Measurements from ENCODE around the gene GSTCD.
"Not testable (repeated sequence)": the region's sequence is repeated elsewhere in the genome, so short reads cannot be mapped to it uniquely, and the experiment has no call there.

The GSTCD gene

GRCh38 chr4:105805501-105806120, 97.0 kb downstream of the GSTCD start:
- DNase-seq (ENCODE audit: low read depth in 2 of 2), result no peak

GRCh38 chr4:105807496-105807895, 98.9 kb downstream of the GSTCD start:
- no peak for DNase-seq (ENCODE audit: low read depth in 2 of 2)

GRCh38 chr4:105808030-105808749, 99.6 kb downstream of the GSTCD start:
- no peak for DNase-seq (ENCODE audit: low read depth in 2 of 2)

GRCh38 chr4:105808750-105809041, 100.1 kb downstream of the GSTCD start:
- no peak for DNase-seq (ENCODE audit: low read depth in 2 of 2)

GRCh38 chr4:105815701-105816100, 107.1 kb downstream of the GSTCD start:
- DNase-seq (ENCODE audit: low read depth in 2 of 2), result no peak

GRCh38 chr4:105822061-105822460, 113.5 kb downstream of the GSTCD start:
- DNase-seq (ENCODE audit: low read depth in 2 of 2), result no peak

- DNase-seq (ENCODE audit: low read depth in 2 of 2), result no peak
Measured at GRCh38 chr4:105828074-105828473, 119.5 kb downstream of the GSTCD start.

GRCh38 chr4:105831189-105831588, 122.6 kb downstream of the GSTCD start:
- DNase-seq (ENCODE audit: low read depth in 2 of 2), result no peak

GRCh38 chr4:105835177-105835576, 126.6 kb downstream of the GSTCD start:
- no peak for DNase-seq (ENCODE audit: low read depth in 2 of 2)

GRCh38 chr4:105836537-105836936, 128.0 kb downstream of the GSTCD start:
- no peak for DNase-seq (ENCODE audit: low read depth in 2 of 2)

GRCh38 chr4:105837037-105837436, 128.5 kb downstream of the GSTCD start:
- DNase-seq (ENCODE audit: low read depth in 2 of 2), result no peak

GRCh38 chr4:105838082-105838481, 129.5 kb downstream of the GSTCD start:
- no peak for DNase-seq (ENCODE audit: low read depth in 2 of 2)

GRCh38 chr4:105840426-105841174, 132.0 kb downstream of the GSTCD start:
- no peak for DNase-seq (ENCODE audit: low read depth in 2 of 2)

GRCh38 chr4:105843941-105844340, 135.4 kb downstream of the GSTCD start:
- DNase-seq (ENCODE audit: low read depth in 2 of 2), result no peak

GRCh38 chr4:105845559-105845958, 137.0 kb downstream of the GSTCD start:
- no peak for DNase-seq (ENCODE audit: low read depth in 2 of 2)

GRCh38 chr4:105848359-105848758, 139.8 kb downstream of the GSTCD start:
- not testable (repeated sequence) for DNase-seq (ENCODE audit: low read depth in 2 of 2)

GRCh38 chr4:105851196-105851595, 142.6 kb downstream of the GSTCD start:
- DNase-seq (ENCODE audit: low read depth in 2 of 2), result no peak

GRCh38 chr4:105852230-105852629, 143.6 kb downstream of the GSTCD start:
- DNase-seq (ENCODE audit: low read depth in 2 of 2), result not testable (repeated sequence)

GRCh38 chr4:105858466-105859040, 150.0 kb downstream of the GSTCD start:
- no peak for DNase-seq (ENCODE audit: low read depth in 2 of 2)

- no peak for DNase-seq (ENCODE audit: low read depth in 2 of 2)
Measured at GRCh38 chr4:105859233-105859632, 150.6 kb downstream of the GSTCD start.

- DNase-seq (ENCODE audit: low read depth in 2 of 2), result no peak
Measured at GRCh38 chr4:105870963-105871362, 162.4 kb downstream of the GSTCD start.

GRCh38 chr4:105871997-105872396, 163.4 kb downstream of the GSTCD start:
- no peak for DNase-seq (ENCODE audit: low read depth in 2 of 2)

GRCh38 chr4:105875233-105875632, 166.6 kb downstream of the GSTCD start:
- DNase-seq (ENCODE audit: low read depth in 2 of 2), result no peak
